Liver (tissue), 3 donors: ENCODE measurements around the gene SAA1.

Source experiments
- GABPA ChIP-seq, 2 donors: IDR thresholded peaks in 1 of 2; conservative IDR thresholded peaks in 1 of 2; 2 replicates each; pipeline ENCODE4 v1.6.1; 2016; ENCODE audit warnings: antibody characterized with exemption in 2 of 2, mild to moderate bottlenecking in 1 of 2, moderate library complexity in 1 of 2
- RAD21 ChIP-seq, 2 donors: IDR thresholded peaks; 2 replicates each; pipeline ENCODE4 v1.6.1; 2016; ENCODE audit warnings: antibody characterized with exemption in 2 of 2, mild to moderate bottlenecking in 2 of 2
- RXRA ChIP-seq, 2 donors: IDR thresholded peaks; 2 replicates each; pipeline ENCODE4 v1.6.1; 2017 to 2018; ENCODE audit warnings: antibody characterized with exemption in 2 of 2, mild to moderate bottlenecking in 1 of 2
- TF ChIP-seq, protein P1 (sequence below): fragments of 150-350 bp; IDR thresholded peaks from 2 replicates; pipeline ENCODE4 v1.5.1; 2017; ENCODE audit warnings: improper control_type of control experiment, low read depth, low read length; ENCODE audit not compliant: missing input control
- TF ChIP-seq, protein P2 (sequence below): IDR thresholded peaks from 2 replicates; pipeline ENCODE4 v1.6.1; 2016; ENCODE audit warnings: antibody characterized with exemption, mild to moderate bottlenecking
- donor health status: healthy.
- donor health status: healthy.

DNA sequence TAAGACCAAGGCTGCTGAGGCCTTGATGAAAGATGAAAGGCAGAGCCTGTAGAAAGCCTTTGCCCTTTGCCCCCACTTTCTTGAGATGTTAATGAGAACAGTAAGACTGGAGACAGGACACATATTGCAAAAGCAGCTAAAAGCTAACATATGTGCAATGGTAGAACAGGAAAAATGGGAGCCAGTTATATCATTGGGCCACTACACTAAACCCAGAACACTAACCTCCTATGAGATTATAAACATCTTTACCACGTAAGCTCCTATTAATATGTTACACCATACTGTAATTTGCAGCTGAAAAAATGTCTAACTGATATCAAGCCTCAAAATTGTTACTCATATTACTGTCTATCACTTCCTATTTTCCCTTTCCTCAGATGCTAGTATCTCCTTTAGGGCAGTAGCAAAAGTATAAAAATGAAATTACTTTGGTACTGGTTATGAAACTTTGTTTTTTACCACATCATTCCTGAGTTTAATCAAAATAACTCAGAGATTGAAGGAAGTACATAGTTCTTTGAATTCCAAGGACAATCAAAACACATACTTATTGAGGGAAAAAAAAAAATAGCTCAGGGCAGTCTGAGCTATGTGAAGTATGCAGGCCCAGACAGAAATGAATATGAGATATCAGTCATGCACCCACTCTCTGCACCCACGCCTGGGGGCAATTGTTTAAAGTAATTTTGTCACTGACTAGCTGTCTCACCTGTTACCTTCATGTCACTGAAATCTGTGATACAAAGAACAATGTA lies 46.8 kb downstream of the SAA1 start:
- TF ChIP-seq, protein P1, sequence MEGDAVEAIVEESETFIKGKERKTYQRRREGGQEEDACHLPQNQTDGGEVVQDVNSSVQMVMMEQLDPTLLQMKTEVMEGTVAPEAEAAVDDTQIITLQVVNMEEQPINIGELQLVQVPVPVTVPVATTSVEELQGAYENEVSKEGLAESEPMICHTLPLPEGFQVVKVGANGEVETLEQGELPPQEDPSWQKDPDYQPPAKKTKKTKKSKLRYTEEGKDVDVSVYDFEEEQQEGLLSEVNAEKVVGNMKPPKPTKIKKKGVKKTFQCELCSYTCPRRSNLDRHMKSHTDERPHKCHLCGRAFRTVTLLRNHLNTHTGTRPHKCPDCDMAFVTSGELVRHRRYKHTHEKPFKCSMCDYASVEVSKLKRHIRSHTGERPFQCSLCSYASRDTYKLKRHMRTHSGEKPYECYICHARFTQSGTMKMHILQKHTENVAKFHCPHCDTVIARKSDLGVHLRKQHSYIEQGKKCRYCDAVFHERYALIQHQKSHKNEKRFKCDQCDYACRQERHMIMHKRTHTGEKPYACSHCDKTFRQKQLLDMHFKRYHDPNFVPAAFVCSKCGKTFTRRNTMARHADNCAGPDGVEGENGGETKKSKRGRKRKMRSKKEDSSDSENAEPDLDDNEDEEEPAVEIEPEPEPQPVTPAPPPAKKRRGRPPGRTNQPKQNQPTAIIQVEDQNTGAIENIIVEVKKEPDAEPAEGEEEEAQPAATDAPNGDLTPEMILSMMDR, result no peak
- TF ChIP-seq GABPA (IDR thresholded peaks at IDR 0.05 in 1 of 2, conservative IDR thresholded peaks at IDR 0.05 in 1 of 2) (no peak), RXRA (IDR thresholded peaks at IDR 0.05) (no peak), RAD21 (IDR thresholded peaks at IDR 0.05) (no peak)
- TF ChIP-seq, protein P2, sequence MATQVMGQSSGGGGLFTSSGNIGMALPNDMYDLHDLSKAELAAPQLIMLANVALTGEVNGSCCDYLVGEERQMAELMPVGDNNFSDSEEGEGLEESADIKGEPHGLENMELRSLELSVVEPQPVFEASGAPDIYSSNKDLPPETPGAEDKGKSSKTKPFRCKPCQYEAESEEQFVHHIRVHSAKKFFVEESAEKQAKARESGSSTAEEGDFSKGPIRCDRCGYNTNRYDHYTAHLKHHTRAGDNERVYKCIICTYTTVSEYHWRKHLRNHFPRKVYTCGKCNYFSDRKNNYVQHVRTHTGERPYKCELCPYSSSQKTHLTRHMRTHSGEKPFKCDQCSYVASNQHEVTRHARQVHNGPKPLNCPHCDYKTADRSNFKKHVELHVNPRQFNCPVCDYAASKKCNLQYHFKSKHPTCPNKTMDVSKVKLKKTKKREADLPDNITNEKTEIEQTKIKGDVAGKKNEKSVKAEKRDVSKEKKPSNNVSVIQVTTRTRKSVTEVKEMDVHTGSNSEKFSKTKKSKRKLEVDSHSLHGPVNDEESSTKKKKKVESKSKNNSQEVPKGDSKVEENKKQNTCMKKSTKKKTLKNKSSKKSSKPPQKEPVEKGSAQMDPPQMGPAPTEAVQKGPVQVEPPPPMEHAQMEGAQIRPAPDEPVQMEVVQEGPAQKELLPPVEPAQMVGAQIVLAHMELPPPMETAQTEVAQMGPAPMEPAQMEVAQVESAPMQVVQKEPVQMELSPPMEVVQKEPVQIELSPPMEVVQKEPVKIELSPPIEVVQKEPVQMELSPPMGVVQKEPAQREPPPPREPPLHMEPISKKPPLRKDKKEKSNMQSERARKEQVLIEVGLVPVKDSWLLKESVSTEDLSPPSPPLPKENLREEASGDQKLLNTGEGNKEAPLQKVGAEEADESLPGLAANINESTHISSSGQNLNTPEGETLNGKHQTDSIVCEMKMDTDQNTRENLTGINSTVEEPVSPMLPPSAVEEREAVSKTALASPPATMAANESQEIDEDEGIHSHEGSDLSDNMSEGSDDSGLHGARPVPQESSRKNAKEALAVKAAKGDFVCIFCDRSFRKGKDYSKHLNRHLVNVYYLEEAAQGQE, result no peak
